Suppressor macrophage (primary cell): ENCODE data around the gene ZNF239.
A peak's percentile ranks its signal among the peaks of the same experiment; 100 is the strongest.
"Not testable (repeated sequence)": the region's sequence is repeated elsewhere in the genome, so short reads cannot be mapped to it uniquely, and the experiment has no call there.

ENCODE experiments used
- DNase-seq, 4 experiments: peaks; one replicate each; pipeline ENCODE4 v3.0.0-alpha.2; 2020 to 2022
- total RNA-seq, 17 experiments: gene quantifications; one replicate each; lab custom pipeline; 2026; ENCODE audit warnings: mixed read lengths in 6 of 17, inconsistent platforms in 3 of 17; lab: John Stamatoyannopoulos, UW

The ZNF239 gene
- 0 to 0.99 (median 0.07) reads per million in 17 experiments for total RNA-seq

GRCh38 chr10:43574001-43574892 lies at the start of gene ZNF239:
TSS of gene ZNF239 (minus strand) at chr10:43574616. CDS start at chr10:43558079, 16,537 bp downstream.
- DNase-seq, result peak; percentile 68 to 86 (median 80)

GRCh38 chr10:43623351-43623750 lies 48.9 kb upstream of the ZNF239 start:
- no peak for DNase-seq

GRCh38 chr10:43622038-43622437 lies 47.6 kb upstream of the ZNF239 start:
- DNase-seq, result no peak

- DNase-seq, result no peak
These were observed 45.0 kb upstream of the ZNF239 start for GRCh38 chr10:43619368-43619767.

GRCh38 chr10:43616697-43617370 lies 42.4 kb upstream of the ZNF239 start:
- DNase-seq, result no peak

GRCh38 chr10:43610636-43611035 lies 36.2 kb upstream of the ZNF239 start:
- DNase-seq, result no peak

GRCh38 chr10:43607199-43607573 lies 32.8 kb upstream of the ZNF239 start:
- no peak for DNase-seq

- peak; percentile 55 to 79 (median 68) for DNase-seq
These were observed 32.1 kb upstream of the ZNF239 start, which contains the start of gene ZNF485 for GRCh38 chr10:43606323-43607198. TSS of gene ZNF485 (plus strand) at chr10:43606438. CDS start at chr10:43607051, 613 bp downstream.

- no peak for DNase-seq
These were observed 31.5 kb upstream of the ZNF239 start for GRCh38 chr10:43605850-43606322.

- DNase-seq, result not testable (repeated sequence)
These were observed 27.2 kb upstream of the ZNF239 start for GRCh38 chr10:43601576-43601975.

- DNase-seq, result peak in 1 of 4 experiments; percentile 18
These were observed 24.9 kb upstream of the ZNF239 start for GRCh38 chr10:43599333-43599732.

GRCh38 chr10:43598446-43598845 lies 24.0 kb upstream of the ZNF239 start:
- no peak for DNase-seq

- DNase-seq, result peak; percentile 44 to 80 (median 64)
These were observed 22.1 kb upstream of the ZNF239 start for GRCh38 chr10:43596546-43596945.

GRCh38 chr10:43595739-43596298 lies 21.4 kb upstream of the ZNF239 start:
- peak in 3 of 4 experiments; percentile 25 to 34 (median 31) for DNase-seq

- peak; percentile 35 to 70 (median 52) for DNase-seq
These were observed 20.7 kb upstream of the ZNF239 start for GRCh38 chr10:43594944-43595589.

- no peak for DNase-seq
These were observed 17.0 kb upstream of the ZNF239 start for GRCh38 chr10:43591303-43591904.

GRCh38 chr10:43586730-43587115 lies 12.3 kb upstream of the ZNF239 start:
- not testable (repeated sequence) for DNase-seq

- DNase-seq, result no peak
These were observed 11.7 kb upstream of the ZNF239 start for GRCh38 chr10:43585981-43586729.

- DNase-seq, result no peak
These were observed 10.6 kb upstream of the ZNF239 start for GRCh38 chr10:43585046-43585445.

GRCh38 chr10:43584051-43584450 lies 9.6 kb upstream of the ZNF239 start:
- no peak for DNase-seq
